NCI-H2227 (cell line): ENCODE measurements around the gene SIGLEC15.
"Not testable (repeated sequence)": the region's sequence is repeated elsewhere in the genome, so short reads cannot be mapped to it uniquely, and the experiment has no call there.

Experiments
- DNase-seq: peaks from one replicate; lab custom pipeline; 2025; ENCODE audit not compliant: unreplicated experiment; lab: John Stamatoyannopoulos, UW

Gene SIGLEC15

GRCh38 chr18:45843019-45843418 lies 17.5 kb downstream of the SIGLEC15 start:
- no peak for DNase-seq

DNA sequence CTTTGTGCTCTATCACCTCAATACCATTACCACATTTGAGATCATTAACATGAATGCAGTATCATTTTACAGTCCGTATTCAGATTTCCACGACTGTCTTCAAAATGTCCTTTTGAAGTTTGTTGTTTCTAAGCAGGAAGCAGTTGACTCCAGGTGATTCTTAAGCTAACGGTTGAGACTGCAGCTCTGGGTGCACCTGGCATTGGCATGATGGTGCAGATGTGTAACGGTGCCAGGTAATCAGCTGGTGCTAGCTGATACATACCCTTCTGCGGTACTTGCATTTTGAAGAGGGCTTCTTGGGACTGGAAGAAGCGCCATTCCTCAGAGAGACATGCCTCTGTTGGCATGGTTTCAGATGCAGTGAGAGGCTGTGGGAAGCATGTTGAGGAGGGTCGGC lies 19.5 kb downstream of the SIGLEC15 start:
- no peak for DNase-seq

- DNase-seq, result no peak
Observed at GRCh38 chr18:45845410-45845809, 19.9 kb downstream of the SIGLEC15 start.

- no peak for DNase-seq
Observed at GRCh38 chr18:45847119-45847518, 21.6 kb downstream of the SIGLEC15 start.

DNA sequence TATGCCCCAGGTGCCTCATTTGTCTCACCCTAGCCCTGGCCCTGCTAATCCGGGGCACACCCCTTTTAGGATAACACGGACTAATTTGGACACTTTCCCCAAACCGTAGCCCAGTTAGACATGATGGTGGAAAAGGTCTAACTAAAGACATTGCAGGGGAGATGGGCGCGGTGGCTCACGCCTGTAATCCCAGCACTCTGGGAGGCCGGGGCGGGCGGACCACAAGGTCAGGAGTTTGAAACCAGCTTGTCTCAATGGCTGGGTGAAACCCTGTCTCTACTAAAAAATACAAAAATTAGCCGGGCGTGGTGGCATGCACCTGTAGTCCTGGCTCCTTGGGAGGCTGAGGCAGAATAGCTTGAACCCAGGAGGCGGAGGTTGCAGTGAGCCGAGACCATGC lies 23.2 kb downstream of the SIGLEC15 start:
- DNase-seq, result not testable (repeated sequence)

GRCh38 chr18:45849529-45849928 lies 24.1 kb downstream of the SIGLEC15 start:
- DNase-seq, result no peak

- no peak for DNase-seq
Observed at GRCh38 chr18:45850021-45850420, 24.5 kb downstream of the SIGLEC15 start.

GRCh38 chr18:45851161-45851925 lies 25.9 kb downstream of the SIGLEC15 start:
- no peak for DNase-seq

DNA sequence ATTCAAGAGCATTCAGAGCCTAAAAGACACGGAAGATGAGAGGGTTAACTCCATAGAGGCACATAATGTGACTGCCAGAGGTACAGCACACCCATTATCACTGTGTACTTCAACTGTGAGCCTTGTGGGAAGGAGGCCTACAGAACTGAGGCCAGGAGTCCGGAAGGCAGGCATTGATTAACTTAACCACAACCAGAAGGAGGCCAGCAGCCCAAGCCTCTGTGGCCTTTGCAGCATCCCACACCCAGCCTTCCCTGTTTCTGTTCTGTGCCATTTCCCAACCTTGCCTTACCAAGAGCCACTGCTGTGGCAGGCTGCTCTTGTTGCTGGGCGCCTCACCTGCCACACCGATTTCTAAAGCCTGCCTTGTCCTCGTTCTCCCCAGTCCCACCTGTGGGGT lies 27.2 kb downstream of the SIGLEC15 start:
- DNase-seq, result no peak

DNA sequence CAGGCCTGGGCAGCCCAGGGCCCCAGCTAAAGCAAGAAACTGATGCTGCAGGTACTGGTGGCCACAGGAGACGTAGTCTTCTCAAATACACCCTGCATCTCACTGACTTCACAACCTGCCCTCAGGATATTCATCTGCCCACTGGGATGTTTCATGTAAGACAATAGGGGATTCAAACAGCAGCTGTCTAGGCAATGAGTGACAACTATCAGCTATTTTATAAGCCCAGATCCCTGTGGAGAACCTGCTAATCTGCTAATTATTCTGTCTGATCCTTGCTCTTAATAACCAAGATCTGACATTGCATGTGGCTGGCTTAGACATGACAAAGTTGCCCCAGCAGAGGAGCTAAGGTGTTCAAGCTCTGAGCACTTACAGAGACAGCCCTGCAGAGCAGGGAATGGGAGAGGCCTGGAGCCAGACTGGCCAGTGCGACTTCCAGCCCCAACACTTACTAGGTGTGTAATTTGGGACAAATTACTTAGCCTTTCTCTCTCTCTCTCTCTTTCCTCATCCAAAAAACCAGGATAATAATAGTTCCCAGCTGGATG lies 28.6 kb downstream of the SIGLEC15 start:
- no peak for DNase-seq

DNA sequence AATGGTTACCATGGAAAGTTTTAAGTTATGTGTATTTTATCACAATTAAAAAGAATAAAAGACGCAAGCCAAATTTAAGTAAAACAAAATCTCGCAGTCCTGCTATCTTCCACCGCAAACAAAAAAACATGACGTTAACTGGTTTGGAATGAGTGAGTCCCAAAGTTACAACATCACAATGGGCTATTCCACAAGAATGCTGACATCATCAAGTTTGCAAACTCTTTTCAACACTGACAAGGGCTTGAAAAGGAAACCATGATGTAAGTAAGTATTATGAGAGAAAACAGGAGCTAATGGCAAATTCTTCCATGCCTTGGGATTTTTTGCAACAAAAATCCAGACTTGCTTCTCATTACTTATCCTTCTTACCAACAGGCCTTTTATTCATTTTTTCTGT lies 31.1 kb downstream of the SIGLEC15 start:
- no peak for DNase-seq

DNA sequence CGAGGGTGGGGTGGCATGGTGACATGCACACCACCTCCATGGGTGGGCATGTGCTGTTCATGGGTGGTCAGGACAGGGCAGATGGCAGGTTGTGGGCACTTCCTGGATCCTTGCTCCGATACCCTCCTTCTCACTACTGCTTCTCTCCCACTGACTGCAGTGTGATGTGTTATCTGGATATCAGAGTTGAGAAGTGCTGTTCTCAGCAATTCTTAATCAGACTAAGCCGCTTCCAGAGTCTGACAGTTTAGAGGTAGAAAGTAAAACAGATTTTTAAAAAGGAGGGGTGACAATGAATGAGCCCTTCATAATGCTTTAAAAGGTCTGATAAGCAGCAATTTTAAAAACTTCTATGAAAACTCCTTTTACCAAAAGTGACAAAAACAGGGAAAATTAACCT lies 33.9 kb downstream of the SIGLEC15 start:
- DNase-seq, result no peak

GRCh38 chr18:45860492-45860891 lies 35.0 kb downstream of the SIGLEC15 start:
- DNase-seq, result no peak

- no peak for DNase-seq
Observed at GRCh38 chr18:45860971-45861370, 35.5 kb downstream of the SIGLEC15 start.

DNA sequence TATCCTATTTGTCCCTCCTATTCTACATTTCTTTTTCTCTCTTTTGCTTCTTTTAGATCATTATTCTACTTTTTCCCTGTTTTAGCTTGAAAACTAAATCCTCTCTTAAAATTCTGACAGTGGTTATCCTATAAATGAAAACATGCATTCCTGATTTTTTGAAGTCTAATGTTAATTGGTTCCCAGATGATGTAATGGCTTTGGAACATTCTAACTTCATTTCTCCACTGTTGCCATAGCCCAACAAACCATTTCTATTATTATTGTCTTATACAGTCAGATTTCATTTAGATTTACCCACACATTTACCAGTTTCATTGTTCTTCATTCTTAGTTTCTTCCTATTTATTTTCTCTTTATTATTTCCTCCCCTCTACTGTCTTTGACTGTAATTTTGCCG lies 36.5 kb downstream of the SIGLEC15 start:
- no peak for DNase-seq

DNA sequence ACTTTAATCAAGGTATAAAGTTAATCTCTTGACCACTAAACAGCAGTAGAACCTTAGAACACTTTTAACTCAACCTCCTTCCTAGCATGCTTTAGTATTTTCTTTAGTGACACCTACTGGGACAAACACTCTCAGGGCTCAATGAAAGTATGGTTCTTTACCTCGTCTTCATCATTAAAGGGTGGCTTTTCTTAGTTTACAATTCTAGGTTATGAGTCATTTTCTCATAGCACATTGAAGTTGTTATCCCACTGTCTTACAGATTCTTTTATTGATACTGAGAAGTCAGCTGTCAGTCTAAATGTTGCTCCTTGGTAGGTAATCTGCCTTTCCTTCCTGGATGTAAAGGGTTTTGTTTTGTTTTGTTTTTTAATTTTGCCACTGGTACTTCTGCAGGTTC lies 38.0 kb downstream of the SIGLEC15 start:
- DNase-seq, result no peak

DNA sequence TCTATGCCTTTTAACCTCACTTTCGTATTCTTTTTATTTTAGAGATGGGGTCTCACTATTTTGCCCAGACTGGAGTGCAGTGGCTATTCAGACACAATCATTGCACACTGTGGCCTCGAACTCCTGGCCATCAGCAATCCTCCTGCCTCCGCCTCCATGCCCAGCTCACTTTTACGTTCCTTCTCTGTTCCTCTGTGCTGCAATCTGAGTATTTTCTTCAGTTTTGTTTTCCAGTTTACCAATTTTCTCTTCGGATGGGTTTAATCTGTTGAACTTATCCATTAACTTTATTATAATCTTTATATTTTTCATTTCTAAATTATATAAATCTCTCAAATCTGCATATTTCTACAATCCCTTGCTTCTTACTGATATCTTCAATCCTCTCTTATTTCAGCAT lies 38.6 kb downstream of the SIGLEC15 start:
- DNase-seq, result no peak

- no peak for DNase-seq
Observed at GRCh38 chr18:45865466-45865865, 40.0 kb downstream of the SIGLEC15 start.

DNA sequence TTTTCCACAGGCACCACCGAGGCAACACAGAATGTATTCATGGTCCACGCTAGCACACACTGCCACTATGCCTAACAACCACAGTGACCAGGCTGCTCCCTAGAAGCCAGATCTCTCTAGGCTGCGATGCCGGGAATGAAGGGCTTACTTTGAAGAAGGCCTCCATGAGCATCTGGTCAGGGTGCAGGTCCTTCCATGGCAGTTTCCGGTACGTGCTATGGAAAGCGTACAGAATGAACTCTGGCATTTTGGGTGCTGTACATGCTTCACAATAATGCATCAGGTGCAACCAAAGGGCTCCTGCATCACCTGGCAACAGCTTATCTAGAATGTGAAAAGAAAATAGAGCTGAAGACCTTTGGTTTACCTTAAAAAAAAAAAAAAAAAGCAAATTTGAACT lies 44.9 kb downstream of the SIGLEC15 start:
- DNase-seq, result no peak

GRCh38 chr18:45871431-45872084 lies 46.1 kb downstream of the SIGLEC15 start:
- DNase-seq, result no peak

GRCh38 chr18:45874491-45875184 lies 49.2 kb downstream of the SIGLEC15 start:
- DNase-seq, result no peak

DNA sequence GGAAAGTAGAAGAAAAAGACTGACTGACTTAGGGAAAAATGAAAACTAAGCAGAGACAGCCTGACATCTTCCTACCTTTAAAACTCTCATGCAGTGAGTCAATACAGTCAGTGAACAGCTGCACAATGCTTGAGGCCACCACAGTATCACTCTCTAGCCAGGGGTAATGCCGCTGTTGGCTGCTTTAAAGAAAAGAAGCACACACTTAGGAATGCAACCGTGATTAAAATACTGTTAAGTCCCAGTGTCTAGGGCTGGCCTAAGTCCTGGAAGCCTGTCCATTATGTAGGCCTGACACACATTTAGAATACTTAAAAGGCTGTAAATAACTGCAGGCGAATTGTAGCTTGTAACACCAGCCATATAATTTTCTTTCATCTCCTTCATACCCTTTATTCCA lies 50.7 kb downstream of the SIGLEC15 start:
- DNase-seq, result peak; percentile 76
